WERI-Rb-1 (cell line): ENCODE results near the gene GNAO1.

Source experiments
- DNase-seq: peaks from one replicate; pipeline ENCODE4 v3.0.0-alpha.2; 2020
- H3K27ac ChIP-seq: fragments of 250-450 bp; sonication (Bioruptor Pico); 2 replicates; pipeline ENCODE4 v1.5.1; 2020; ENCODE audit warnings: mild to moderate bottlenecking, moderate library complexity
- H3K27me3 ChIP-seq: fragments of 250-450 bp; sonication (Bioruptor Pico); 2 replicates; pipeline ENCODE4 v1.5.1; 2021; ENCODE audit warnings: mild to moderate bottlenecking, low read depth, moderate library complexity; ENCODE audit not compliant: insufficient read depth, severe bottlenecking
- H3K36me3 ChIP-seq: fragments of 250-450 bp; sonication (Bioruptor Pico); 2 replicates; pipeline ENCODE4 v1.5.1; 2020; ENCODE audit warnings: mild to moderate bottlenecking, moderate library complexity
- H3K4me3 ChIP-seq: 2 replicates; pipeline ENCODE4 v1.5.1; 2011; ENCODE audit warnings: low read depth, mild to moderate bottlenecking, control low read depth, low read length
- H3K9me3 ChIP-seq: fragments of 250-450 bp; sonication (Bioruptor Pico); 2 replicates; pipeline ENCODE4 v1.5.1; 2021; ENCODE audit warnings: mild to moderate bottlenecking, moderate library complexity; ENCODE audit not compliant: severe bottlenecking
- TF ChIP-seq, protein P1 (sequence below): IDR thresholded peaks from 2 replicates; pipeline ENCODE4 v1.5.1; 2011; ENCODE audit warnings: low read depth, mild to moderate bottlenecking, control low read depth, inconsistent platforms, low read length

GNAO1 gene

DNA sequence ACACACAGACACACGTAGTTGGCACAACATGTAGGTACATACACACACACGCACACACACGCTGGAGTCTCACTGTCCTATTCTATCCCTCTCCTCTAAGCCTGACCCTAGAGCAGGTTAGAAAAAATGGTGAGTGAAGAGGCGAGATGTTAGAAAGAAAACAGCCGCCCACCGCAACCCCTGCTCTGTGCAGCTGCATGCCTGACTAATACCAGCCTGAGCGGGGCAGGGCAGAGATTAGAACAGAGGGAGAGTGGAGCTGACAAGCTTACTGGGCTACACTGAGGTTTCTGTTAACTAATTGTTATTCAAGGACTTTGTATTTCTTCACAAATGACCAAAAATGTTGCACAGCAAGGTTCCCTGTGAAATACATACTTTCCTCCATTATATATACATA, 174.3 kb downstream of the GNAO1 start:
- no peaks in the 10 kb centered on the region for H3K27me3 ChIP-seq
- TF ChIP-seq, protein P1, sequence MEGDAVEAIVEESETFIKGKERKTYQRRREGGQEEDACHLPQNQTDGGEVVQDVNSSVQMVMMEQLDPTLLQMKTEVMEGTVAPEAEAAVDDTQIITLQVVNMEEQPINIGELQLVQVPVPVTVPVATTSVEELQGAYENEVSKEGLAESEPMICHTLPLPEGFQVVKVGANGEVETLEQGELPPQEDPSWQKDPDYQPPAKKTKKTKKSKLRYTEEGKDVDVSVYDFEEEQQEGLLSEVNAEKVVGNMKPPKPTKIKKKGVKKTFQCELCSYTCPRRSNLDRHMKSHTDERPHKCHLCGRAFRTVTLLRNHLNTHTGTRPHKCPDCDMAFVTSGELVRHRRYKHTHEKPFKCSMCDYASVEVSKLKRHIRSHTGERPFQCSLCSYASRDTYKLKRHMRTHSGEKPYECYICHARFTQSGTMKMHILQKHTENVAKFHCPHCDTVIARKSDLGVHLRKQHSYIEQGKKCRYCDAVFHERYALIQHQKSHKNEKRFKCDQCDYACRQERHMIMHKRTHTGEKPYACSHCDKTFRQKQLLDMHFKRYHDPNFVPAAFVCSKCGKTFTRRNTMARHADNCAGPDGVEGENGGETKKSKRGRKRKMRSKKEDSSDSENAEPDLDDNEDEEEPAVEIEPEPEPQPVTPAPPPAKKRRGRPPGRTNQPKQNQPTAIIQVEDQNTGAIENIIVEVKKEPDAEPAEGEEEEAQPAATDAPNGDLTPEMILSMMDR: no peak
- peaks cover 55% of the 10 kb centered on the region for H3K36me3 ChIP-seq
- no peak overlapping the region for H3K27ac ChIP-seq
- H3K9me3 ChIP-seq: no peaks in the 10 kb centered on the region
- no peak overlapping the region for H3K4me3 ChIP-seq
- no peak for DNase-seq

DNA sequence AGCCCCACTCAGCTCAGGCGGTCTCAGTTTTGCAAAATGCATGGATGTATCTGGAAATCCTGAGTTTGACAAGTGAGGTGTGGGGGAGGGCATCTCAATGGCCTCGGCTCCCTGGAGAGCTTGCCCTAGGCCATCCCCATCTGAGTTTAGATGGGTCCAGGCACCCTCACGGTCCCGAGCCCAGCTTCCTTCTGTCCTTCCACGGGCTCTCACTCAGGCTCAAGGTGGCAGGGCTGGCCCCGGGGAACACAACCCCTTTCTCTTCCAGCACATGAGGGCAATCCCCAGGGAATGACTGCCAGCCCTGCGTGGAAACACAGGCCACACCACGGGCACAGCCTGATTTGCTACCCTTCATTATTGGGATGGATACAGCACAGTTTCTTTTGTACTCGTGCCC, 175.7 kb downstream of the GNAO1 start:
- Histone ChIP-seq H3K9me3 (no peaks in the 10 kb centered on the region), H3K27ac (no peak overlapping the region), H3K27me3 (no peaks in the 10 kb centered on the region), H3K36me3 (peaks cover 55% of the 10 kb centered on the region), H3K4me3 (no peak overlapping the region)
- TF ChIP-seq, protein P1: no peak
- DNase-seq: no peak

DNA sequence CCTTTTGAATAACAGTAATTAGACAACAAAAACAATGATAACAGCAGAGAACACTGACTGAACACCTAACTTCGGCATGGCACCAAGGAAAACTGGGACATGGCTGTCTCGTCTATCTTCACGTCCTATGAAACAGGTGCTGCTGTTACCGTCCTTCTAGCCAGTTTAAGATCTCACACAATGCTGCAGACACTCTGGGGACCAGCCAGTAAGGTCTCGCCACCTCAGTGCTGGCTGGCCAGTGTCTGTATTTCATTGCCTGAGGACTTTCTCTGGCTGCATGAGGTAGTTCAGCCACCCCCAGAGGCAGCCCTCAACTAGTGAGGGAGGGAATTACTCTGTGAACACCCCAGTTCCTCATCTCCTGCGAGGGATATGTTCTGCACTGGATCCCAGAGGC, 176.5 kb downstream of the GNAO1 start:
- TF ChIP-seq, protein P1: no peak
- no peak overlapping the region for H3K27ac ChIP-seq
- peaks cover 50% of the 10 kb centered on the region for H3K36me3 ChIP-seq
- H3K9me3 ChIP-seq: no peaks in the 10 kb centered on the region
- no peak for DNase-seq
- H3K27me3 ChIP-seq: no peaks in the 10 kb centered on the region
- H3K4me3 ChIP-seq: no peak overlapping the region

DNA sequence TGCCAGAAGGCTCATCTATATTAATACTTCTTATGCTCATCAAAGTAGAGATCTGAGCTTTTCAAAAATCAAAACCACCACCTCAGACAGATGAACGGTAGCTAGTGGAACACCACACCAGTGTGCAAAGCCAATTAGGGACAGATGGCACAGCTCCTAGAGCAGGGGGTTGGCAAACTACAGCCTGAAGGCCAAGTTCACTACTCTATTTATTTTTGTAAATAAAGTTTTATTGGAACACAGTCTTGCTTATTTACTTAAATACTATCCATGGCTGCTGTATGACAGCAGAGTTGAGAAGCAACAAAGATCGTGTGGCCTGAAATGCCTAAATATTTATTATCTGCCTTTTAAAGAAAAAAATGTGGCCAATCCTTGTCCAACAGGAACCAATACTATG, 177.3 kb downstream of the GNAO1 start:
- peaks cover 42% of the 10 kb centered on the region for H3K36me3 ChIP-seq
- no peaks in the 10 kb centered on the region for H3K27me3 ChIP-seq
- DNase-seq: no peak
- no peak overlapping the region for H3K27ac ChIP-seq
- H3K4me3 ChIP-seq: no peak overlapping the region
- no peaks in the 10 kb centered on the region for H3K9me3 ChIP-seq
- TF ChIP-seq, protein P1: no peak

DNA sequence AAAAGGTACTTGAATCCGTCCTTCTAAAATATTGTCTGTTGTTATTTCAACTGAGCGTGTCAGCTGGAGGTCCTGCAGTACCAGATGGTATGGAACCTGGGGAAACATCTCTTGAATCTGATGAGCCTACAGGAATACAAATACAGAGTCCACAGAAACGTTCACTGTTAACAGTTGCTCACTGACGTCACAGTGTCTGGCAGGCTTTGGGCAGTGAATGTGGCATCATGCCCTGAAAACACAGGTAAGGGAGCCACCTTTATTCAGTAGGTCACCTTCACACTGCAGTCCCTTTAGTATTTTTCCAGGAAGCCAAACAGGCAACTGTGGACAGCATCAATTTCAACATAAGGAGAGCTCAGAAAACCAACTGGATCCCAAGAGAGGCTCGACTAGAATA, 177.9 kb downstream of the GNAO1 start:
- TF ChIP-seq, protein P1: no peak
- Histone ChIP-seq H3K4me3 (no peak overlapping the region), H3K27me3 (no peaks in the 10 kb centered on the region), H3K9me3 (no peaks in the 10 kb centered on the region), H3K36me3 (peaks cover 37% of the 10 kb centered on the region), H3K27ac (no peak overlapping the region)
- no peak for DNase-seq

DNA sequence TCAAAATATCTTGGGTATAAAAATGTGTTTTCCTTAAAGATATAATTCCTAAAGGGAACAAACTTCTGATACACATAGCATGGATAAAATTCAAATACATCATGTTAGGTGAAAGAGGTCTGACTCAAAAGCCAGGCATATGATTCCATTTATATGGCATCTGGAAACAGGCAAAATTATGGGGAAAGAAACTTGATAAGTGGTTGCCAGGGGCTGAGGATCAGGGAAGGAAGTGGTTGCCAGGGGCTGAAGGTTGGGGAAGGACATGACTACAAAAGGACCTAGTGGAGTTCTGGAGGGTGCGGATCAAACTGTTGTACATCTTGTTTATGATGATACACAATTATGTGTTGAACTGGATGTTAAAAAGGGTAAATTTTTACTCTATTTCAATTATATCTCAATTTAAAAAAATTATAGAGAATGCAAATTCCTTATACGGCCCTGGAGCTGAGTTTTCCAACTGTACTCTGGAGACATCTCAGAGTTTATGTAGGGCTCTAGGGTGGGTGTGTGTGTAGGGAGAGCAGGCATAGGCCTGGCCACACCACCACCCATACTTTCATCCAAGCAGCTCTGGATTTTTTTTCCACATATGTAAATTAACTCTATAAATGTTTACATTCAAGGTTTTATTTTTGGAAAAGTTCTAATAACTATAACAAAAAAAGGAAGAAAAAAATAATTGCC, 179.0 kb downstream of the GNAO1 start:
- Histone ChIP-seq H3K9me3 (no peaks in the 10 kb centered on the region), H3K27ac (no peak overlapping the region), H3K36me3 (peaks cover 35% of the 10 kb centered on the region), H3K4me3 (no peak overlapping the region), H3K27me3 (no peaks in the 10 kb centered on the region)
- TF ChIP-seq, protein P1: no peak
- no peak for DNase-seq
